ENCODE data around the gene PMEPA1. TPM values are rescaled to one million over a fixed set of nuclear protein-coding genes. Genes with fewer than 3 reads are reported as not detected.
"Not testable (repeated sequence)": the region's sequence is repeated elsewhere in the genome, so short reads cannot be mapped to it uniquely, and the experiment has no call there.

Gene PMEPA1
- total RNA-seq, 1 experiment from 2014 or later: 14.6 TPM

DNA sequence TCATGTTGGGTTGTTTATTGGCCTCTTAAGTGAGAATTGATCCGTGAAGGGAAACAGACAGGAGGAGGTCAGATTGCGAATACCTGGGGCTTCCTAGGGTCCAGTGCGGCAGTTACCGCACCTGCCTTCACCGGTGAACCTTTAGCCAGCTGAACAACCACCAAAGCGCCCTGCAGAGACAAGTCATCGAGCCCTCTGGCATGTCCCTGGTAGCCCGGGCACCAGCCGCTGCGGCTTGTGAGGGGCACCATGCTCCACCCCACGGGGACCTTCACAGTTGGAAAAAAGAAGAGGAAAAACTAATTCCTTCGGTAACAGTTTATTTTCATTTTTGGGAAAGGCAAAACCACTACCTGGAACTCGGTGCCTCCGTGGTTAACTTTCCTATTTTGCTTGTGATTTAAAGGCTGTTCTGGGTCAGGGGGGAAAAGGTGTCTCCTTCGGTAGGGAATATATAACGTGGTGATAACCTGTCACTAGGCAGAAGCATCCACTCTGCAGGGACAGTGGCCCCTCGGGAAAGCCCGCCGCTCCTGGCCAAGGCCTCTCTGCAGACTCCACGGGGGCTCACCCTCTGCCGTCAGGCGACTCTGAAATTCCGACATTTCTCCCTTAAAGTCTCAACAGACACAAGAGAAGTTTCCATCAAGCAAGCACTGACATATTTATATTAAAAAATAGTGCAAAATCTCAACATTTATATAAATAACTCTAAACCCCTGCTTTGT is 58.9 kb downstream of the PMEPA1 start:
- no peak for DNase-seq (ENCODE audit: low read depth)

DNA sequence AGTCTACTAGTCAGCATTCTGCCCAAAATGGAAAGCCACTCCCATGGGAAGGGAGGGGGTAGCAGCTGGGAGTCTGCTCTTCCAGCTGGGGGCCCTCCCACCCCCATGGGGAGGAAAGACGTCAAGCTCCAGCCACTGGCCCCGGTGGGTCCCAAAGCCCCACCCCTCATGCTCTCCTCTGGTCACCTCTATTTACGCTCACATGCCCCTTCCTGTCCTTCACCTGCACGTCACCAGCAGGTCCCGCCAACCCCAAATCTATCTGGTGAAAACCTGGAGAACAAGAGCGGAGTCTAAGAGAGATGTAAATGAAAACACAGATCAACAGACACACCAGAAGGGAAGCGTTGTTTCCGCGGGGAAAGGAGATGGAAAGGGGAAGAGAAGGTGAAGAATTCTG is 59.5 kb downstream of the PMEPA1 start:
- no peak for DNase-seq (ENCODE audit: low read depth)

DNA sequence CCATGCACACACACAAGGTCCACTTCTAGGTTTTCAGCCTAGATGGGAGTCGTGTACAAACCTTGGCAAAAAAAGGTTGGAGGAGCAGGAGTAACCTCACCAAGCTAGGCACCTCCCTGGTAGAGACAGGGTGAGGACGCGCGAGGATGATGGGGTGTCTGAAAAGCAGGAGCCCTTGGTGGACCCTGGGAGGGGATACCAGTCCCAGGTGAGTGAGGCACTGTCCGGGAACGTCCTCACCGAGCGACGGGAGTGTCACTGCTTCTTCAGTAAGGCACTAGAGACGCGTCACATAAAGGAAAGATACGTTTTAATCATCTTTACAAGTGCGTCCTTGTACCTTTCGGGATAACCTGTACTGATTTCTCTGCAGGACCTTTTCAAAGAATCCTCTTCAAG is 60.2 kb downstream of the PMEPA1 start:
- DNase-seq (ENCODE audit: low read depth): no peak

DNA sequence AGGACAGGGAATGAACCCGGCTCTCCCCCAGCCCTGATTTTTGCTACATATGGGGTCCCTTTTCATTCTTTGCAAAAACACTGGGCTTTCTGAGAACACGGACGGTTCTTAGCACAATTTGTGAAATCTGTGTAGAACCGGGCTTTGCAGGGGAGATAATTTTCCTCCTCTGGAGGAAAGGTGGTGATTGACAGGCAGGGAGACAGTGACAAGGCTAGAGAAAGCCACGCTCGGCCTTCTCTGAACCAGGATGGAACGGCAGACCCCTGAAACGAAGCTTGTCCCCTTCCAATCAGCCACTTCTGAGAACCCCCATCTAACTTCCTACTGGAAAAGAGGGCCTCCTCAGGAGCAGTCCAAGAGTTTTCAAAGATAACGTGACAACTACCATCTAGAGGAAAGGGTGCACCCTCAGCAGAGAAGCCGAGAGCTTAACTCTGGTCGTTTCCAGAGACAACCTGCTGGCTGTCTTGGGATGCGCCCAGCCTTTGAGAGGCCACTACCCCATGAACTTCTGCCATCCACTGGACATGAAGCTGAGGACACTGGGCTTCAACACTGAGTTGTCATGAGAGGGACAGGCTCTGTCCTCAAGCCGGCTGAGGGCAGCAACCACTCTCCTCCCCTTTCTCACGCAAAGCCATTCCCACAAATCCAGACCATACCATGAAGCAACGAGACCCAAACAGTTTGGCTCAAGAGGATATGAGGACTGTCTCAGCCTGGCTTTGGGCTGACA is 60.8 kb downstream of the PMEPA1 start:
- no peak for DNase-seq (ENCODE audit: low read depth)

- DNase-seq (ENCODE audit: low read depth): no peak
Observed at GRCh38 chr20:57647933-57648785, 61.7 kb downstream of the PMEPA1 start.

DNA sequence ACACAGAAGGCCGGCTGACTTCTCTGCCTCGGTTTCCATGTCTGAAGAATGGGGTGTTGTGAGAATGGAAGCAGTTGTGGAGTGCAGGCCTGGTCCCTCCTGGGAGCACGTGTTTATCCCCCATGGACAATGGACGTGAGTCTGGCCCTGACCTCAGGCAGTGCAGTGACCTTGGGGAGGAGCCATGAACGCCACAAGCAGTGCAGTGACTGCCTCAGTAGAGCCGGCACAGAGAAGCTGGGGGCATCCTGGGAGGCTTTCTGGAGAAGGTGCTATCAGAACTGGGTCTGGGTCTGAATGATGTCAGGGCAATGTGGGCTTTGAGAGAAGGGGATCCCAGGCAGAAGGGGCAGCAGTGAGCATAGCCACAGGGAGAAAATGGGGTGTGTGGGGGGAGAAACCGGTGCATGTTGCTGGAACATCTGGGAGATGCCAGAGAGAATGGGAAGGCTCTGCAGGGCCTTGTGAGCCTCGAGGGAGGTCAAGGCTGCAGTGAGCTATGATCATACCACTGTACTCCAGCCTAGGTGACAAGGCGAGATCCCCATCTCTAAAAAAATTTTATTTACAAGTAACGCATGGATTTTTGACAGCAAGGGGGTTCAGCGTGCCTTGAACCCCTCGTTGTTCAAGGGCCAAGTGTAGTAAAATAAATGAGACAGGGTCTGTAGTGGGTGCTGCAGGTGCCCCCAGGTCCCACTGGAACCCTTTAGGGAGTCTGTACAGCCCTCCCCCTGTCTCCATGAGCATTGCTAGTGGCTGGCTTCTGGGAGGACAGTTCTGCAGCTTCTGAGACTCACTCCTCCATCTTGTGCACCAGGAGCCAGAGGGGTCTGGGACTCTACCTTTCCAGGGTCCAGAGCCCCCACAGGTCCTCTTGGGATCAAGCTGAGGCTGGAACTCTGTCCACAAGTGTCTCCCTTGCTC is 62.5 kb downstream of the PMEPA1 start:
- no peak for DNase-seq (ENCODE audit: low read depth)

DNA sequence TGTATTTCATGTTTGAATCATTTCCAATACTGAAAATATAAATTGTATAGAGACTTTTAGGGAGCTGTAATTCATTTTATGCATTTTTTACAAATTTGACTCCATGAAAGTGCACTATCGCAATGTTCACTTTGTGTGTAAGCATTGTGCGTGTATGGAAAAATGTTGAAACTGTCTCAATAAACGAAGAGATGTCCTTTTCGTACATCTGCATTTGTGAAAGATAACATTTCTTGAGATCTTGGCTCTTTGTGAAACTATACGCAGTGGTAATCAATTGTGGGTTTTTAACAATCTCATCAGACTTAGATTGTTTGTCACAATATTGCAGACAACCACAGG is 70.9 kb downstream of the PMEPA1 start:
- DNase-seq (ENCODE audit: low read depth): no peak

DNA sequence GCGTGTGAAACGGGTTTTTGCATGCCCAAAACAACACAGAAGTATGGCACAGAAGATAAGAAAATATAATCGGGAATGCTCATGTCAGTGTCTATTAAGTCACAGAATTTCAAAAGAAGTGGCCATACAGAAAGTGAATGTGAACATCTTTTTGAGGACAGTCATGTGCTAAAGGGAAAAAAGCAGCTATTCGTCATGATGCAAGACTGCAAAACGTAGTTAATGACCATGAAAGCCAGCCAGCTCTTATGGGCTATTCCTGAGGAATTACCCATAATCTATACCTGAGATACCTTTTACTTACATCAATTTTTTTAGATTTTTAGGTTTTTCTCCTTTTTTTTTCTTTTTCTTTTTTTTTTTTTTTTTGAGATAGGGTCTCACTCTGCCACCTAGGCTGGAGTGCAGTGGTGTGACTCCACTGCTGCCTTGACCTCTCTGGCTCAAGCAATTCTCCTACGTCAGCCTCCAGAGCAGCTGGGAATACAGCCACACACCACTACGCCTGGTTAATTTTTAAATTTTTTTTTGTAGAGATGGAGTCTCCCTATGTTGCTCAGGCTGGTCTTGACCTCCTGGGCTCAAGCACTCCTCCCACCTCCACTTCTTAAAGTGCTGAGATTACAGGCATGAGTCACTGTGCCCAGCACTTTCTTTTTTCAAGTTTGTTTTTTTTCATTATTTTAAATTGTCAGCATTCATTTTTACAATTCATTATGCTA is 71.5 kb downstream of the PMEPA1 start:
- DNase-seq (ENCODE audit: low read depth): peak; percentile 59

GRCh38 chr20:57633945-57634491 is 75.8 kb downstream of the PMEPA1 start:
- DNase-seq (ENCODE audit: low read depth): no peak

GRCh38 chr20:57632286-57632685 is 77.5 kb downstream of the PMEPA1 start:
- no peak for DNase-seq (ENCODE audit: low read depth)

- no peak for DNase-seq (ENCODE audit: low read depth)
Observed at GRCh38 chr20:57630061-57630460, 79.8 kb downstream of the PMEPA1 start.

DNA sequence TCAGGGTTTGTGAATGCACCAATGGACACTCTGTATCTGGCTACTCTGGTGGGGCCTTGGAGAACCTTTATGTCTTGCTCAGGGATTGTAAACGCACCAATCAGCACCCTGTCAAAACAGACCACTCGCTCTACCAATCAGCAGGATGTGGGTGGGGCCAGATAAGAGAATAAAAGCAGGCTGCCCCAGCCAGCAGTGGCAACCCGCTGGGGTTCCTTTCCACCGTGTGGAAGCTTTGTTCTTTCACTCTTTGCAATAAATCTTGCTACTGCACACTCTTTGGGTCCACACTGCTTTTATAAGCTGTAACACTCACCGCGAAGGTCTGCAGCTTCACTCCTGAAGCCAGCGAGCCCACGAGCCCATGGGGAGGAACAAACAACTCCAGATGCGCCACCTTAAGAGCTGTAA is 80.3 kb downstream of the PMEPA1 start:
- not testable (repeated sequence) for DNase-seq (ENCODE audit: low read depth)

- not testable (repeated sequence) for DNase-seq (ENCODE audit: low read depth)
Observed at GRCh38 chr20:57628962-57629308, 80.9 kb downstream of the PMEPA1 start.

DNA sequence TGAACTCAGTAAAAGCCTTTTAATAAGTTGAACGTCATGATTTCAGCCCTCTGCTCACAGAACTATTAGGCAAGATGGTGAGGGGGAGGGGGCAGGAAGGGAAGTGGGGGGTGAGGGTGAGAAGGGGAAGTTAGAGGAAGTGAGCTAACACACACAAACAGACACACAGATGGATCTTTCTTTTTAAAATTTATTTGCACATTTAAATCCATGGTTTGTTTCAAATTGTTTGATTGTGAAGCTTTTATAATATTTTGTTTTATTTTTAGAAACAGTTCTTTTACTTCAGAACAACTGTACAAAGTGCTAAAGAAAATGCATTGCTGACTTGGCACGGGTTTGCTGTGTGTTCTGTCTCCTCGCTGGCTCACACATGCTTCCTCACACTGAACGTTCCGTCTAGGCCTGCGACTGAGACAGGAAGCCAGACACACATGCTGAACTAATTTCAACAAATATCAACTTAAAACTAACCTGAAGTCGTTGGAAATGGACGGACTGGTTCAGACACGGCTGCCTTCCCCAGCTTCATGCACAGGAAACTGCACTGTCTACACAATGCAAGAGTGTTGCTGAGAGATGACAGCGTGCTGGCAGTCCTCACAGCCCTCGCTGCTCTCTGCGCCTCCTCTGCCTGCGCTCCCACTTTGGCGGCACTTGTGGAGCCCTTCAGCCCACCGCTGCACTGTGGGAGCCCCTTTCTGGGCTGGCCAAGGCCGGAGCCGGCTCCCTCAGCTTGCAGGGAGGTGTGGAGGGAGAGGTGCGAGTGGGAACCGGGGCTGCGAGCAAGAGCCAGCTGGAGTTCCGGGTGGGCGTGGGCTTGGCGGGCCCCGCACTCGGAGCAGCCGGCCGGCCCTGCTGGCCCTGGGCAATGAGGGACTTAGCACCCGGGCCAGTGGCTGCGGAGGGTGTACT is 81.5 kb downstream of the PMEPA1 start:
- DNase-seq (ENCODE audit: low read depth): no peak

DNA sequence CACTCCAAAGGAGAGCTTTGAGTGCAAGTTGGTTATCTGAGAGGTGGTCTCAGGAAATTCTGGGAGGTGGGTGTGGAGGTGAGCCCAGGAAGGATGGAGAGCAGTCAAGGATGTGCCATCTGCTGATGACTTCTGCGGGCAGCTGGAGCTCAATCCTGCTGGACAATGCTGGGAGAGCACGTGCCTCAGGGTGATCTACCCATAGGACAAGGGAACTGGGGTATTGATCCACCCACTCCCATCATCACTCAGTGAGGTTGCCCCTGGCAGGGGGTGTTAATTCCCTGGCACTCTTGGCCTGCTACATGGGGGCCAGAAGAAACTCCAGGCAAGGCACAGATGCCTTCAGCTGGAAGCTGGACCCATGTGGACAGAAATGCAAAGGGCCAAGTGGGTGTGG is 82.5 kb downstream of the PMEPA1 start:
- no peak for DNase-seq (ENCODE audit: low read depth)

GRCh38 chr20:57625978-57626377 is 83.8 kb downstream of the PMEPA1 start:
- no peak for DNase-seq (ENCODE audit: low read depth)

DNA sequence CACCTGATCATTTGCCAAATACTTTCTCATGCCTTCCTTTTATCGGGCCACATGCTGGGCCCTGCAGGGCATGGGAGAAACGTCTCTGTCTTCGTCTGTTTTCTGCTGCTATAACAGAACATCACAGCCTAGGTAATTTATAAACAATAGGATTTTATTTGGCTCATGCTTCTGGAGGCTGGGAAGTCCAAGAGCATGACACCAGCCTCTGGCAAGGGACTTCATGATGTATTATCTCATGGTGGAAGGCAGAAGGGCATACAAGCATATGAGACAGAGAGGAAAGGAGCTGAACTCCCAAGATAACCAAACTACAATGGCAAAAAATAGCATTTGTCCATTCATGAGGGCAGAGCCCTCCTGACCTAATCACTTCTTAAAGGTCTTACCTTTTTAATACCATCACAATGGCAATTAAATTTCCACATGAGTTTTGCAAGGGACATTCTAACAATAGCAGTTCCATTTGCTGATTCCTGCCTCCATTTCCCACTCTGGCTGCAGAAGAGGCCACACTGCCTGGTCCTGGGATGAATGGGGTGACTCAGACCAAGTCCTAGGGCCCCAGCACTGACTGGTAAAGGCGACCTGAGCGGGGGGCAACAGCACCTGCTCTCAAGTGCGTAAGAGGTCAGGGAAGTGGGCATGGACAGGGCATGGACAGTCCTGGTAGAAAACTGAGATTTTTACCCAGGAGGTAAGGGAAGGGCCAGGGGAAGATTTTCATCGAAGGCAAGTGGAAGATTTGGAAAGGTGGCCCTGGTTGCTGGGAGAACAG is 84.4 kb downstream of the PMEPA1 start:
- no peak for DNase-seq (ENCODE audit: low read depth)

- no peak for DNase-seq (ENCODE audit: low read depth)
Observed at GRCh38 chr20:57624124-57624523, 85.7 kb downstream of the PMEPA1 start.

Measured in M059J (cell line).